PC-3 (cell line): ENCODE measurements around the gene FECH. TPM values are rescaled to one million over a fixed set of nuclear protein-coding genes. Genes with fewer than 3 reads are reported as not detected.

Source experiments
- ATAC-seq: fragments of 200-7000 bp; cut with Tn5 transposase; 2 replicates; pipeline ENCODE4 v1.9.1; 2020; ENCODE audit warnings: mild to moderate bottlenecking, moderate library complexity
- BruUV-seq: library from RNA; stranded (reverse); fragments of 400-500 nt; replicated peaks from 2 replicates; lab custom pipeline; 2021; lab: Mats Ljungman, UMichigan
- CTCF ChIA-PET: fragments of 300-600 bp; sonication (Branson Sonifier 250); formaldehyde crosslinking; loops from one replicate; lab custom pipeline; 2022; ENCODE audit warnings: antibody characterized with exemption; lab: Charles Lee
- POLR2A ChIA-PET: fragments of 300-600 bp; sonication (Branson Sonifier 250); formaldehyde crosslinking; loops from one replicate; lab custom pipeline; 2022; ENCODE audit warnings: antibody characterized with exemption; ENCODE audit not compliant: unreplicated experiment; lab: Charles Lee
- DNase-seq: peaks from one replicate; pipeline ENCODE4 v3.0.0-alpha.2; 2015
- H2AFZ ChIP-seq: fragments of 300-600 bp; sonication (generic); 2 replicates; pipeline ENCODE4 v1.6.0; 2016; ENCODE audit warnings: antibody characterized with exemption, low read length
- H3F3A ChIP-seq: fragments of 300-600 bp; sonication (generic); one replicate; pipeline ENCODE4 v1.6.0; 2017; ENCODE audit warnings: antibody characterized with exemption, low read length, control low read depth, mild to moderate bottlenecking; ENCODE audit not compliant: unreplicated experiment
- H3K27ac ChIP-seq: fragments of 300-600 bp; sonication (generic); 2 replicates; pipeline ENCODE4 v1.5.1; 2016; ENCODE audit warnings: mild to moderate bottlenecking, low read length
- H3K27me3 ChIP-seq: fragments of 300-600 bp; sonication (generic); 2 replicates; pipeline ENCODE4 v1.6.1; 2016; ENCODE audit warnings: low read length, mixed read lengths
- H3K36me3 ChIP-seq: fragments of 300-600 bp; sonication (generic); 2 replicates; pipeline ENCODE4 v1.6.1; 2016; ENCODE audit warnings: low read depth, mixed run types, low read length, mixed read lengths
- H3K4me1 ChIP-seq: fragments of 300-600 bp; sonication (generic); 2 replicates; pipeline ENCODE4 v1.5.1; 2016; ENCODE audit warnings: low read length; ENCODE audit not compliant: insufficient read depth
- H3K4me2 ChIP-seq: fragments of 300-600 bp; sonication (generic); 2 replicates; pipeline ENCODE4 v1.6.0; 2016; ENCODE audit warnings: low read length
- H3K4me3 ChIP-seq: fragments of 300-600 bp; sonication (generic); 2 replicates; pipeline ENCODE4 v1.5.1; 2016; ENCODE audit warnings: mild to moderate bottlenecking, low read length, mixed read lengths
- H3K79me2 ChIP-seq: fragments of 300-600 bp; sonication (generic); 2 replicates; pipeline ENCODE4 v1.6.1; 2017; ENCODE audit warnings: low read length, mixed read lengths
- H3K9ac ChIP-seq: fragments of 300-600 bp; sonication (generic); 2 replicates; pipeline ENCODE4 v1.6.0; 2016; ENCODE audit warnings: mild to moderate bottlenecking, low read length
- H3K9me2 ChIP-seq: fragments of 300-600 bp; sonication (generic); replicated peaks from 2 replicates; pipeline ENCODE4 v1.6.1; 2016; ENCODE audit warnings: mixed run types, low read length, mixed read lengths
- H3K9me3 ChIP-seq: fragments of 300-600 bp; sonication (generic); 2 replicates; pipeline ENCODE4 v1.6.1; 2016; ENCODE audit warnings: low read length, mixed read lengths
- H4K20me1 ChIP-seq: fragments of 300-600 bp; sonication (generic); 2 replicates; pipeline ENCODE4 v1.6.1; 2016; ENCODE audit warnings: low read length, mixed read lengths
- CTCF ChIP-seq: fragments of 300-600 bp; sonication (generic); conservative IDR thresholded peaks from 2 replicates; pipeline ENCODE4 v1.5.1; 2017; ENCODE audit warnings: antibody characterized with exemption, low read depth, mild to moderate bottlenecking, low read length
- EZH2 ChIP-seq: fragments of 300-600 bp; sonication (generic); IDR thresholded peaks from one replicate; pipeline ENCODE4 v1.6.1; 2017; ENCODE audit warnings: antibody characterized with exemption, mild to moderate bottlenecking, low read length; ENCODE audit not compliant: unreplicated experiment
- EZH2phosphoT487 ChIP-seq: fragments of 300-600 bp; sonication (generic); IDR thresholded peaks from 2 replicates; pipeline ENCODE4 v1.6.1; 2018; ENCODE audit warnings: mild to moderate bottlenecking, antibody characterized with exemption, low read length, borderline replicate concordance
- intact Hi-C: fragments of 100-400 bp; cut with micrococcal nuclease; formaldehyde crosslinking; loops from 2 replicates; pipeline ENCODE4 v1.9.0; 2023
- total RNA-seq: library from RNA; depleted of rRNA; stranded (reverse); fragments of >200 nt; gene quantifications from 2 replicates; pipeline ENCODE4 v1.2.3, GENCODE V29; 2014

The FECH gene
- total RNA-seq, 1 experiment from 2014 or later: 136 TPM

GRCh38 chr18:57518533-57518932 is 68.0 kb downstream of the FECH start:
- no peaks in the 10 kb centered on the region for H3K9me3 ChIP-seq
- no peak for DNase-seq
- H3K9ac ChIP-seq: no peak overlapping the region
- no TSS peak for BruUV-seq
- H3K4me2 ChIP-seq: no peak overlapping the region
- ChIA-PET CTCF (no interaction called here), POLR2A (no interaction called here)
- intact Hi-C loops: no loop called here
- H3K27me3 ChIP-seq: no peaks in the 10 kb centered on the region
- no peaks in the 10 kb centered on the region for H3F3A ChIP-seq
- TF ChIP-seq EZH2phosphoT487 (no peak), CTCF (no peak), EZH2 (no peak)
- no peak overlapping the region for H2AFZ ChIP-seq
- no peaks in the 10 kb centered on the region for H4K20me1 ChIP-seq
- no peaks in the 10 kb centered on the region for H3K4me1 ChIP-seq
- no peak overlapping the region for H3K4me3 ChIP-seq
- H3K9me2 ChIP-seq: no peaks in the 10 kb centered on the region; the same call in 1 of the 2 replicates
- ATAC-seq: no peak
- no peak overlapping the region for H3K27ac ChIP-seq
- H3K36me3 ChIP-seq: no peaks in the 10 kb centered on the region
- no peaks in the 10 kb centered on the region for H3K79me2 ChIP-seq

GRCh38 chr18:57516056-57516455 is 70.4 kb downstream of the FECH start:
- no peaks in the 10 kb centered on the region for H3K36me3 ChIP-seq
- POLR2A ChIA-PET: no interaction called here
- TF ChIP-seq EZH2phosphoT487: no peak
- no peak overlapping the region for H3K27ac ChIP-seq
- H3F3A ChIP-seq: no peaks in the 10 kb centered on the region
- H3K9ac ChIP-seq: no peak overlapping the region
- BruUV-seq: no TSS peak
- H3K4me3 ChIP-seq: no peak overlapping the region
- no peak overlapping the region for H2AFZ ChIP-seq
- H3K27me3 ChIP-seq: no peaks in the 10 kb centered on the region
- H4K20me1 ChIP-seq: no peaks in the 10 kb centered on the region
- CTCF ChIA-PET: no interaction called here
- ATAC-seq: no peak
- no peak for DNase-seq
- no peaks in the 10 kb centered on the region for H3K4me1 ChIP-seq
- H3K9me2 ChIP-seq: no peaks in the 10 kb centered on the region; the same call in 1 of the 2 replicates
- intact Hi-C loops: no loop called here
- H3K9me3 ChIP-seq: no peaks in the 10 kb centered on the region
- no peaks in the 10 kb centered on the region for H3K79me2 ChIP-seq
- H3K4me2 ChIP-seq: no peak overlapping the region

GRCh38 chr18:57505231-57505630 is 81.3 kb downstream of the FECH start:
- H3K4me1 ChIP-seq: no peaks in the 10 kb centered on the region
- POLR2A ChIA-PET: no interaction called here
- intact Hi-C loops: no loop called here
- H3K36me3 ChIP-seq: no peaks in the 10 kb centered on the region
- H3K79me2 ChIP-seq: no peaks in the 10 kb centered on the region
- no TSS peak for BruUV-seq
- no peak overlapping the region for H3K4me2 ChIP-seq
- CTCF ChIA-PET: no interaction called here
- H3K9me2 ChIP-seq: no peaks in the 10 kb centered on the region
- TF ChIP-seq CTCF (no peak), EZH2 (no peak), EZH2phosphoT487 (no peak)
- H3K27ac ChIP-seq: no peak overlapping the region
- H3K9me3 ChIP-seq: no peaks in the 10 kb centered on the region
- no peaks in the 10 kb centered on the region for H3F3A ChIP-seq
- peaks cover 56% of the 10 kb centered on the region for H3K27me3 ChIP-seq
- H3K4me3 ChIP-seq: no peak overlapping the region
- ATAC-seq (no peak), DNase-seq (no peak)
- H2AFZ ChIP-seq: no peak overlapping the region
- H4K20me1 ChIP-seq: no peaks in the 10 kb centered on the region
- no peak overlapping the region for H3K9ac ChIP-seq
